ENCODE data around the gene SEMA6A.

Gene SEMA6A

DNA sequence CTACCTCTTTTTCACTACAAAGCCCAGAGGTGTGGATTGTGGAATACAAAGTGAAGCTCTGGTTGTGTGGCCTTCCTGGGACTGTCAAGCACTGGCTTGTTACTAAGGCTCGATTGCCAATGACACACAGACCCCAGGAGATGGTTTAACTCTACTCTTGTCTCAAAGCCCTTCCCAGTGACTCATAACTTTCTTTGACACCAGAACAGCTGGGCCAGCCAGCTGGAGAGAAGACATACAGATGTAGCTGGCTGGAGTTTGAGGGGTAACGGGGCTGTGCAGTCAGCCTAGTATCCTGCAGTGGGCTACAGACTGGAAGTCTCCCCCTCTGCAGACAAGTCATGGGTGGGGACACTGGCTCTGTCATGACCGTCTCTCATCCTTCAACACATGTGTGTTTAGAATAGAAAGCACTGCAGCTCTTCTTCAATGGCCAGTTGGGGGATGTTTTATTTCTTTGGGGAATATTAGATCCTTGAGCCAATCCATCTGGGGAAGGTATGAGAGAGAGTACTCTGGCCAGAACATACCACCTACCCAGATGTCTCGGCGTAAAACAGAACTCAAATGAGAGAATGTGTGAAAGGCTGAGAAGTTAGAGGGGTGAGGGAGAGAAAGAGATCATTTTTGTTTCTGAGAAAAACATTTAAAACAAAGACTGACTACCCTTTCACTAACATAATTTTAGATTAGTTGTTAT, 53.3 kb downstream of the SEMA6A start:
- DNase-seq, result no peak

DNA sequence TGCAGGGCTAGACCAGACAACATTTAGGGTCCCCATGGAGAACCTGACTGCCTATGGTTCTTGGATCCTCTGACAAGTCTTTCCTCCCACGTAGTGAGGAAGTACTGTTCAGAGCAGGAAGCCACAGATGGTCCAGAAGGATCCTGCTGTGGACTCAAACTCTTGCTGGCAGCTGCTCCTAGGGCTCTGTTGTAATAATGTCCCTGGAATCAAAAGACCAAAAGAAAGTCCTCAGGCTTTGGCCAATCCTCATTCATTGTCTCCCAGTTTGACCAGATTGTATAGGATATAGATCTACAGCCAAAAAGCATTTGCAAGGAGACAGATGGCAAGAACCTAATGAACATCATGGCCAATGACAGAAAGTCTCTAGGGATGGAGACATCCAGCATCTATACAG, 53.9 kb downstream of the SEMA6A start:
- DNase-seq, result no peak

DNA sequence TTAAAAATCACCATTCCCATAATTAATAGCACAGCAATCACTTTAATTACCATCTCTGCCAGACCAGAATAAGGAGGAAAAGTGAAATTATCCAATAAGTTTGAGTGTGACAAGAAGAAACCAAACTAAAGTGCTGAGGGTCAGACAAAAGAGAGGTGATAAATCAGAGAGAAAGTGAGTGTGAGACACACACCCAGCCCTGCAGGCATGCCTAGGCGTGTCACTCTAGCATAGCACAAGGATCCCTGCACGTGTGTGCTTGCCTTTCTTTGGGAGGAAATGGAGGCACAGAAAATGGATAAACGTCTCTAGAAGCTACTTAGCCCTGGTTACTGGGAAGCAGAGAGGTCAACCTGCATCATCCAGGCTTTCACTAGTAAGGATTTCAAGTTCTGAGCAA, 56.2 kb downstream of the SEMA6A start:
- DNase-seq, result no peak

DNA sequence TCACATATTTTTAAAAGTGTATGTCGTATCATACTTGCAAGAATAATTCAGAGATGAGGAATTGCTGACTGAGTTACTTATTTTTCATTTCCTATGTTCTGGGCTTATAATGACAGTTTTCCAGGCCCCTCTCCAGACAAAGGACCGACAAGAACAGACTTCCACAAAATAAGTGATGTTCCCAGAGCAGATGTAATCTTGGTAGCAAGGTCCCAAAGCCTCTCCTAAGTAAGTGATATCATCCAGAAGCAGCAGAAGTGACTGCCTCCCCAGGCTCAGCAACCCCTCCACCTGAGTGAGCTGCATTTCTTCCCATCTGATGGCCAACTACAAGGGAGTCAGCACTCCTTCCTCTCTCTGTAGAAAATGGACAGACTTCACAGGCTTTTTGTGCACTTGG, 57.1 kb downstream of the SEMA6A start:
- no peak for DNase-seq

DNA sequence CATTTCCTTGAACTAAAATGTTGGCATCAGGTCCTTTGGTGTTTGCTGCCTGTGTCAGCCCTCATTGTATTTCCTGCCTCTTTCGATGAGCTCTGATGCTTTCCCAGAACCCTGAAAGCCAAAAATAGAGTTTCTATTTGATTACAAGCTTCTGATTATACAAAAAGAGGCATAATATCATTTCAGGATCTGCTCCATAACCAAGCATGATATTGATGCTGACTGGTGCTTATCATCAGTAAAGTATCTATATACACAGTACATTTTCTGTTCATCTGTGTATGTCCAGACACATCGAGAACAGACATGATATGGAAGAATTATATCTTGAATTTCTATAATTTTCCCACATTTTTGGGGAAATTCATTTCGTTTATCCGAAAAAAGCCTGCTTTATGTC, 58.6 kb downstream of the SEMA6A start:
- DNase-seq, result no peak

DNA sequence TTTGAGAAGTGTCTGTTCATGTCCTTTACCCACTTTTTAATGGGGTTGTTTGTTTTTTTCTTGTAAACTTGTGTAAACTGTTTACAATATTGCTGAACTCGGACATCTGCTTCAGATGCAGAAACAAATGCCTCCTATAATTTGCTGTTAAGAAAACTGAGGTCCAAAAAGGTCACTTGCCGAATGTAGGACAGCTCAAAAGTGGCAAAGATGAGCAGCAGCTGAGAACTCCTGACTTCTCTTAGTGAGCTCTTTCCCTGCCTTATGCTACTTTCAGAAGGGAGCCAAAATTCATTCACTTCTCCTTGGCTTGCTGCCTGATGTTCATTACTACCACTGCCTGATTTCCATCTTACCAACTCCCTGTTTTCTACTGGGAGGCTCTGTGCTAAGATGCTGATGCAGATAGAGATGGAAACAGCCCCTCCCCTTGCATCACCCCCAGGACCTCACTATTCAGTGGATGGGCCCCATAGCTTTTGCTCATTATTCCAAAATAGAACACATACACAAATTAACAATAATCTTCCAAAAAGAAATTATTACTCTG, 60.1 kb downstream of the SEMA6A start:
- DNase-seq, result no peak

DNA sequence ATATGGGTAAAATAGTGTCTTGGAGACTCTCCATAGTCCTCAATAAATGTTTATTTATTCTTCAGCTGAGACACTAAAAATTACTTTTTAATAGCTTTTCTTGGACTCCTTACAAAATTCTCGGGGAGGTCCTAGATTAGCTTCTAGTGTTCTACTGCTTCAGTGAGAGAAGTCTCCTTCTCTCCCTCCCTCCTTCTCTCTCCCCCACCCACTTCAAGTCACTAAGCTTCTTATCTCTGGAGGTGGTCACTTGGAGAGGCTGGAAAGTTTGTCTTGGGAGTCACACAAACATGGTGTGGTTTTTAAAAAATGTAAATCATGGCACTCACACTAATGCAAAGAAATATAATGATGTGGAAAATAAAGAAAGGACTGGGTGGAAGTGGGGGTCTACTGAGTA, 64.1 kb downstream of the SEMA6A start:
- no peak for DNase-seq

DNA sequence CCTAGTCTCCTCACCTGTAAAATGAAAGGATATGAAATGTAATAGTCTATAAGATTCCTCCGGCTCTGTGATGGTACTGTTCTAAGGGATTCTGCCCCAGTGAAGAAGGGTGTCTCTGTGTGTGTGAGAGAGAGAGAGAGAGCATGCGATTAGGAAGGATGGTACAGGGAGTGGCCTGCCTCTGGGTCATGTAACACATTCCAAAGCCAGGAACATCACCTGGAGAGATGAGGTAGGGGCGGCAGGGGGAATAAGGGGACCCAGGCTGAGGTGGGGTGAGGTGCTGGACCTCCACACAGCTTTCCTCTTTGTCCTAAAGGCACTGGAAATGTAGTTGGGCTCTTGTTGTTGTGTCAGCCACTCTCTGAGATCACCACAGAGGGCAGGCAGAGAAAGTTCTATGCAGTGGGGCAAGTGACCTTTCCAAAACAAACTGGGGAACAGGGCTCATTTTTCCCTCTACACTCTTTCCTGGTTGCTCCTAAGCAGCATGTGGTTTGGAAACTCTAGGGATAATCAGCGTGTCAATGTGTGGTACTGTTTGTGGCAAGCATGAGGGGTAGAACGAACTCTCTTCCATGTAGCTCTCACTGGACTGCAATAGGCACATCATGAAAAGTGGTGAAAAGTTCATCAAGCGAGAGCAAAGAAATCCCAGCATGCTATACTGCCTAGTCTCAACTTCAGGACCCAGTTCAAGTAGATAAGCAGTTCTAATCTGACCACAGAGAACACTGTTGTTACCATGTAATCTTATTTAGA, 65.0 kb downstream of the SEMA6A start:
- DNase-seq, result no peak

DNA sequence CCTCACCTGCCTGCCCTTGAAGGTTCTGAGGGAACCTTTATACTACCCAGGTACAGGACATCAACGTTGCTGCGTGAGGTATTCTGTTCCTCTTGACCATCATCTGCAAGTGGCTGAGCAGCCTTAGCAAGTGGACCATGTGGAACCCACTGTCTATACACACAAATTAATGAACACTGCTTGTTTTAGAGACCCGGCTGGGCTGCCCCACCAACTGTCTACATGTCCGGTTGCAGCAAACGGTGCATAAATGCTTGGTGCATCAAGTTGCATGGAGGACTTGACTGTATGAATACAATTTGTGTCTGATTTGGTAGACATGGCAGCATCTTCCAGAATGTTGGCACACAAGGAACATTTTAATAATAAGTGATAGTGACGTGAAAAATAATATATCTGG, 65.8 kb downstream of the SEMA6A start:
- no peak for DNase-seq

DNA sequence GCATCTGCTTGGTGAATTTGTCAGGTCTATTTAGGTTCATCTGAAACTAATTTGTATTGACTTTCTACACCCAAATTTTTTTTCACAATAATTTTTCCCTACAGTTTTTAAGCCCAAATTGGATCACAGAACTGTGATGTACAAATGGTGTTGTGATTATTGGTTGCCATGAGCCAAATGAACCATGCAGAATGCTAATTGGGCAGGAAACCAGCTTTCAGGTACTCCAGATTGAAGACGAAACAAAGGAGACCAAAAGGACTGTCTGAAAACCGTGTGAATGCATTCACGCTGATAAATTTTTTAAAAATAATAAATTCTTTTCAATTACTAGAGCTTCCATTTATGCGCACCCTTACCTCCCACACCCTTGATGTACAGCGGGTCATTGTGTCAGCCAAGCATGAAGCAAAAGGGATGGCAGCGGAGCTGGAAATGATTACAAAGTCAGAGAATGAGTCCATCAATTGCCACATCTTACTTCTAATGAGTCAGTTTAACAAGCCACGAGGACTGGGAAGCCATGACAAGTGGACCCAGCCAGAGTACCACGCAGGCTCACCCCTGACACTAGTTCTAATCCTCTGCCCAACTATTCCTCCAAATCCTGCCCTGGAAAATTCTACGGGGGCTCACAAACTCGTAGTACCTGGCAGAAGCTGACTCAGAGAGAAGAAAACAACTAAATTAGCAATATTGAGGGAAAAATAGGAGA, 66.5 kb downstream of the SEMA6A start:
- no peak for DNase-seq

DNA sequence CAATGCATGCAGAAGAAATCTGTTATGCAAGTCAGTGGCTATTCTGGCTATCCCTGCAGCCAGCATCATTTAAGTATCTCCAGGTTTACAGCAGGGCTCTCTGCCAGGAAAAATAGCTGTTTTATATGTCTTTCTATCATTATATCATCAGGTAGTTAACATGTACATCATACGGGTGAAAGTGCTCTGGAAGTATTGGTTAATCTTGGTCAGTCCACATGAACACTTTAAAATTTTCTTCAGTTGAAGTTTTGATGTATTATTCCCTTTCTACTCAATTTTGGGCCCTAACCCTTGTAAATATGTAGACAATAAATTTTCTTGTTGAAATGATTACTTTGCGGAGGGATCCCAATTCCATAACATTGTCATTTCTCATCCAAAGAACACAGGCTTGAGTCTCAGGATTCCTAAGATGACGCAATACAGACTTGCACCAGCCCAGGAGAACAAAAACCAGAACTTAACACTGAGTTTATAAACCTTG, 67.5 kb downstream of the SEMA6A start:
- no peak for DNase-seq

DNA sequence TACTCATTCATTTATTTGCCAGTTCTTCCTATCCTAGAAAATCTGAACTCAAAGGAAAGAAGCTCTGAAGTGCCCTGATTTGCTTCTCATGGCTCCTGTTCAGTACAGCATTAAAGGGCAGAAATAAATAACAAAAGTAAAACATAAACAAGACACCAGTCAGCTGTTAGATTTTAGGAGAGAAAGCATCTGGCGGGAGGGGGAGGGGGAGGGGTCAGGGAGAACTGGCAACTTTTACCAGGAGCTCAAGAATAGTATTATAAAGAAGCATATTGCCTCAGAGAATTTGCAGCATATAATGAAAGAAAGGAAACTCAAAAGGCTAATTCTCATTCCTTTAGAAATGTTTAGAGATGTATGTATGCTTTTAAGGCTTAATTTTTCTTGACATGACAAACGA, 68.1 kb downstream of the SEMA6A start:
- DNase-seq, result no peak

DNA sequence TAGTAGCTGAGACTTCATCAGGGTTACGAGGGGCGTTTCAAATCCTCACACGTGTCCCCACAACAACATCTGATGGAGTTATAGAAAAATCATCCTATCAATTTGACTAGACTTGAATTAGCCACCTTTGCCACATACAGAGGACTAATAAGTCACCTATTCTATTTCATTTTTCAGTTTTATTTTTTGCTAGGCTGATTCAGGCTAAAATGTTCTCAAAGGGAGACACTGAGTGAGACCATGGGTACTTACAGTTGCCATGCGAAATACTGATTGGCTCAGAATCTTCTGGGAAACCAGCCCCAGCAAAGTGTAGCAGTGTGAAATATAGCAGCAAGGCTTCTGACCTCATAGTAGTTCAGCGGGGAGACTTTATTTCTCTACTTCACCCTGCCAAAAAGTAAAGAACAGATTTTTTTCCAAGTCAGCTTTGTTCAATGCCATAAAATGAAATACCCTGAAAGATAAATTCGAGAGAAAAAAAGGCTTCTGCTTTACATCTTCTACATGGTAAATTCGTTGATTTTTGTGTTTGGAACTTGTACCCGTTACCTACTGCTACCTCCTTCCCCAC, 69.9 kb downstream of the SEMA6A start:
- no peak for DNase-seq

DNA sequence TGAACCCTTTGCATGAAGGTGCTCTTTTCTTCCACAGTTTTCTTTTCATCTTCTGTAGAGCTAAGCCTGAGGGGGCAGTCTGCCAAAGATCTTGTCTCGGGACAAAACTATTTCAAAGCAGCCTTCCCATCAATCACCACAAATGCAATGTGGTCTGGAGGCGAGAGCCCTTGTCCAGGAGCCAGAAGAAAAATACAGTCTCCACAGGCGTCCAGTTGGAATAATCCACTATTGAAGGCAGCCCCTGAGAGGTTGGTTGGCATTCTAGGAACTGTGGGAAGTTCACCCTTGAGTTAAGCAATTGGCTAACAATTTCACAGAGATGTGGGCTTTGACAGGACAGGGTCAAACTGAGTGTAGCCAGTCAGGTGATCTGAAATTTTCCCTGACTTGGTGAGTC, 72.0 kb downstream of the SEMA6A start:
- DNase-seq, result no peak

DNA sequence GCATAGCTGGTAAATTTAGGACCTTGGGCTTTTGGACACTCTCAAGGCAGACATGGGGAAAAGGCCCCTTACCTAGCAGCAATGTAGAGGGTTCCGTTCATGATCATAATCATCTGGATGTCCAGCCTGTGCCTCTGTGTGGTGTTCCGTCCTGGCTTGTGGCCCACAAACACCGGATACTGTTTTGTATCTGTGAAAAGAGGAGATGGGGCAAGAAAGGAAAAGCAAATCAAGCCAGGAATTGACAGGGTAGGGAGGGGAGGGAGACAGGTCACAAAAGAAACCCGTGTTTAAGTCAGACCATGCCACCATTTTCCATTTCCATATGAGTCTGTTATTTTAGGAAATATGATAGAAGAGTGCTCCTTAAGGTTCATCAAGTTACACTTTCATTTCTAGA, 72.5 kb downstream of the SEMA6A start:
- DNase-seq, result no peak

DNA sequence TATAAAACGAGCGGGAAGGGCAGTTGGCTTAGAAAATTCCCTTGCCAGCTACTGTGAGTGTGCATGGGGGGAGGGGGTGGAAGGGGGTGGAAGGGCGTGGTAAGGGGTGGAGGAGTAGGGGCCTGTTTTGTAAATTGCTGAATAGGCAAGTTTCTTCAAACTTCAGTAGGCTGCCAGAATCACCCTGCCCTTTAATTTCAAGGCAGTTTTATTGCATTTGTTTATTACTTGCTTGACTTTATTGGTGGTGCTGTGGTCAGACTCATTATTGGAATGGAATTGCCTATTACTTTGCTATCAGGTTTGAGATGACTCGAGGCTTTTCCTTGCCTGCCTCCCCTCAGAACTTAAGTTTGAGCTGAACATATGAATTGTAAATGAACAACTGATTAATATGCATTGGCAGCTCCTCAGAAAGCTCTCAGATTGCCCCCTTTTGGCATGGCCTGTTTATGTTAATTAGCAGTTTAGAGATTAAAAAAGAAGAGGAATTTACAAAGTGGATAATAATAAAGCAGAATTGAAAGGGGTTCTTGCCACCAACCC, 76.0 kb downstream of the SEMA6A start:
- DNase-seq, result no peak

DNA sequence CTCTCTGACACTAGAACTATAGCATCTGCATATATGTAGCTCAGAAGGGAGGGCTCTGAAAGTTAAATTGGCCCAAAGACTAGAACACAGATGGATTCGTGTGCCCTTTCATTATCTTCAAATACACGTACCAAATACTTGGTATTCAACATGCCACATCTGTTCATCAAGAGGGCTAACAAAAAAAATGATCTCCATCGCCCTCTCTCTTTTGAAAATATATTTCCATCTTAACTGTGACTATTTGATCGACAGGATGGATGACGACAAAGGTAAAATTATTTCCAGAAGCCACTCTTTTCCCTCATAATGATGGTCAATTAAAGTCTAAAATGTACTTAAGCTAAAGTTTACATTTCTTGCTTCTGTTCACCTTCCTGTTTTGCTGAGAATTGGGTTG, 77.0 kb downstream of the SEMA6A start:
- DNase-seq, result no peak

DNA sequence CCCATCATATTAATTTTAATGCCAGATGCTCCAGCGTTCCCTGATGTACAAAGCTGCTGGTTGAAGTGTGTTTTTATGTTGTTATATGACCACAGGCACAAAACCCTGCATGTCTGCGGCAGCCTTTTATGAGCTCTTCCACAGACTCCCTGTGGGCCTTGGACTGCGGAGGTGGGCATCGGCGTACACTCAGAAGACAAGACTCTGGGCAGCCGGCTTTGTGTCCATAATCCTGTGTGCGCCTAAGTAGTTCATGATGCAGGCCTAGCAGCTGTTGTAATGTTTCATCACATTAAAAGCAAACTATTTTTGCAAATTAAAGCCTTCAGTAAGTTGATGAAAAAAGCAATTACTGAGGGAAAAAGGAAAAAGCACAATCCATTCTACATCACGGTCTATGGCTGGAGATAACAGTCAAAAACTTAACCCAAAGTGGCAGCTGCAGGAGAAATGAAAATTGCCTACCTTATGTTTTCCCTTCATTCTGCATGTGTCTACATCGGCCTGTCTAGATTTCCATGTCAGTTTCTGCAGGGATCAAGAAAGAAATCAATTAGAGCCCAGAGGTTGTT, 78.8 kb downstream of the SEMA6A start:
- no peak for DNase-seq

DNA sequence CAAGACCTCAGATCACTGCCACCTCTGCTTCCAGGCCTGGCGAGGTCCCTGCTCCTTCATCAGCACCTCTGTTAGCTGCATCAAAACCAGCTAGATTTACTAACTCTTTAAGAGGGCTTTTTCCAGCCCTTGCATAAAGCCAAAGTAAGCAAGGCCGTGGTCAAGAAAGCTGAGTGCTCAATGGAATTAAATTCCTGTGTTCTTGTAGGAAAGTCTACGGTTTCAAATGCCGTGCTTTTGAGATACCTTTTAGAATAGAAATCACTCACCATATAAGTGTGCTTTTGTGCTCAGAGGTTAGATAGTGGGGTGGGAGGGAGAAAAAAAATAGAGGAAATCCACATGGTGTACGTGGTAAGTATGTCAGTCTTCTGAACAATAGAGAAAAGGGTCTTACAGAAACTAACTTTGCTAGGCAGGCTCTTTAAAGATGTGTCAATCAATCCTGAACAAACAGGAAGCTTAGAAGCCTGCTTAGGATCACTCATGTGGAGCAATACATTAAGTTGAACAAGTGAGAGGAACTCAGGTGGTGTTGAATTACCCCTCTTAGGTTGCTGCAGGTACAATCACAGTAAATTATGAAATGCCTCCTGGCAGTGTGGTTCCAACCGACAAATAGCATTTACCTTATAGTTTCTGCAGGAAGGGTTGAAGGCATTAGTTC, 79.7 kb downstream of the SEMA6A start:
- DNase-seq, result no peak

DNA sequence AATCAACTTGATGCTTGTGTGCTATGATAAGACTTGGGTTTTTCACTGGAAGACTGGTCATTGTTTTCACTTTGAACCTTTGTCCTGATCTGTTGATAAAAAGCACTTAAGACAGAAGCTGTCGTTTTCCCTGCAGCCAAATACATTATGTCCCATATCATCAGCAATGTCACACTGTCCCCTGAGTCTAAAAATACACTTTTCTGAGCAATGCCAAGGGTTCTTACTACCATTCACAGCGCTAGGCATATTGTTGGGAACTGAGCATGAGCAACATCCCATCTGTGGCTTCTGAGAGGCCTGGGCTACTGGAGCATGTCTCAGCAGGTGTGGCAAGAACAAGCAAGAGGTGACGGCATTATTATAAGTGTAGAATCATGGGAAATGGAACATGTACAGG, 81.8 kb downstream of the SEMA6A start:
- no peak for DNase-seq

DNA sequence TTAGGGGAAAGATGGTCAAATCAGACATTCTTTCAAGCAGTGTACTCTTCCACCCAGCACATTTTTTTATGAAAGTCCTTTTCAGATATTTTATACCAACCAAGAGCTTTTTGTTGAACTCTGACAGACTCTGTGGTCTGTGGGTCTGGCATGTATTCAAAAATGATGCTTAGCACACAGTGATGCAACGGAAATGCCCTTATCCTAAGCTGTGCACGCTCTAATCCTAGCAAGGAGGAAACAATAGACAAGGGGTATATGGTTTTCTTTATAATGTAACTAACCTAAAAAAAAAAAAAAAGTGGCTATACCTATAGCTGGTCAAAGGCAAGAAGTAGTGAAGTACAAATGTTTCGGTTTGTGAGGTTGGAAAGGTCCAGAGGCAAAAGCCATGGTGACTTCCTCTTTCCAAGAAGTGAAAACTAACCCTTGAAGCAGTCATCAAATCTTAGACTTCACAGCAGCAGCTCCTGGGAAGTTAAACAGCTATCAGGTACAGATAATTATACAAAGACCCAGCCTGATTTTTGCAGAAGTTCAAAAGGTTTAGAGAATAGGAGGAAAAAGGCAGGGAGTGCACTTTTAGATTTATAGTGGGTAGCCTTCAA, 82.5 kb downstream of the SEMA6A start:
- DNase-seq, result no peak

Measured in NCI-H1092 (cell line).